GM12865 (cell line): ENCODE measurements around the gene BPI.
"Not testable (repeated sequence)": the region's sequence is repeated elsewhere in the genome, so short reads cannot be mapped to it uniquely, and the experiment has no call there.

Source experiments
- DNase-seq: peaks from one replicate; pipeline ENCODE4 v3.0.0; 2010; ENCODE audit warnings: low read depth
- H3K4me3 ChIP-seq: 2 replicates; pipeline ENCODE4 v1.5.1; 2011; ENCODE audit warnings: mild to moderate bottlenecking, low read depth, low read length, control low read depth
- CTCF ChIP-seq: IDR thresholded peaks from 2 replicates; pipeline ENCODE4 v1.5.1; 2011; ENCODE audit warnings: low read length, control low read depth, low read depth, inconsistent platforms; ENCODE audit not compliant: insufficient read depth; ENCODE audit errors: missing control alignments

The BPI gene

GRCh38 chr20:38311491-38311890, 7.5 kb downstream of the BPI start:
- H3K4me3 ChIP-seq: no peak overlapping the region
- no peak for TF ChIP-seq CTCF
- no peak for DNase-seq

DNA sequence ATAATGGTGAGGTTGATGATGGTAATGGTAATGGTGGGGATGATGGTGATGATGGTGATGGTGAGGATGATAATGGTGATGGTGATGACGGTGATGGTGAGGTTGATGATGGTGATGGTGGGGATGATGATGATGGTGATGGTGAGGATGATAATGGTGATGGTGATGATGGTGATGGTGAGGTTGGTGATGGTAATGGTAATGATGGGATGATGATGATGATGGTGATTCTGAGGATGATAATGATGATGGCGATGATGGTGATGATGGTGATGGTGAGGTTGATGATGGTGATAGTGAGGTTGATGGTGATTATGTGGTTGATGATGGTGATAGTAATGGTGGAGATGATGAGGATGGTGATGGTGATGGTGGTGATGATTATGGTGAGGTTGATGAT, 9.7 kb downstream of the BPI start:
- H3K4me3 ChIP-seq: no peak overlapping the region
- no peak for TF ChIP-seq CTCF
- no peak for DNase-seq

GRCh38 chr20:38314350-38314749, 10.4 kb downstream of the BPI start:
- not testable (repeated sequence) for H3K4me3 ChIP-seq, DNase-seq

DNA sequence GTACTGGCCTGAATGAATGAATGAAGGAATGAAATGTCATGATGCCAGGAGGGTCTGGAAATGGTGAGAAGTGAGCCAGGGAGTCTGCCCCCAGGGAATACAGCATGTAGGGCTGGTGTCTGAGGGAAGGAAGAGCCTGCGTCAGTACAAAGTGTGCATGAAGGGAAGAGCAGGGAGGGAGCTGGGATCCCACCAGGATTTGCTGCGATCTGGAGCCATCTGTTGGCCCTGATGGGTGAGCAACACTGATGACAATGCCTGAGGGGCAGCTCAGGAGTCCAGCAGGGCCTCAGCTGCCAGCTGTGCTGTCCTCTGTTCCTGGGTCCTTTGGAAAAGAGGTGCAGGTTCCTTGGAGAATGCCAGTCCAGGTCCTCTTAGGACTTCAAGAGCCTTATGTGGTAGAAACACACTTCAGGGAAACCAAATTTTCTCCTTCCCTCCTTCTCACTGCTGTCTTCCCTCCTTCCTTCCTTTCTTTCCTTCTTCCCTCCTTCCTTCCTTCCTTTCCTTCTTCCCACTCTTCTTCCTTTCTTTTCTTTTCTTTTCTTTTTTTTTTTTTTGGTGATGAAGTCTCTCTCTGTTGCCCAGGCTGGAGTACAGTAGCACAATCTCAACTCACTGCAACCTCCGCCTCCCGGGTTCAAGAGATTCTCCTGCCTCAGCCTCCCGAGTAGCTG, 11.5 kb downstream of the BPI start:
- no peak overlapping the region for H3K4me3 ChIP-seq
- DNase-seq: no peak
- TF ChIP-seq CTCF: no peak

GRCh38 chr20:38316341-38316740, 12.4 kb downstream of the BPI start:
- no peak for DNase-seq
- TF ChIP-seq CTCF: no peak
- no peak overlapping the region for H3K4me3 ChIP-seq

GRCh38 chr20:38317422-38317821, 13.5 kb downstream of the BPI start:
- no peak for DNase-seq
- no peak for TF ChIP-seq CTCF

GRCh38 chr20:38320221-38320620, 16.3 kb downstream of the BPI start:
- no peak for TF ChIP-seq CTCF
- no peak overlapping the region for H3K4me3 ChIP-seq
- DNase-seq: no peak

More at GRCh38 chr20:38317422-38317821, 13.5 kb downstream of the BPI start:
- H3K4me3 ChIP-seq: no peak overlapping the region
